ENCODE results near the gene AICDA. TPM values are rescaled to one million over a fixed set of nuclear protein-coding genes. Genes with fewer than 3 reads are reported as not detected.
"Not testable (repeated sequence)": the region's sequence is repeated elsewhere in the genome, so short reads cannot be mapped to it uniquely, and the experiment has no call there.

The AICDA gene
- total RNA-seq, 1 donor from 2014 or later, result not detected

- Mint-ChIP-seq H3K27ac (no peak overlapping the region), H3K27me3 (ENCODE audit: low read depth) (peaks cover 39% of the 10 kb centered on the region), H3K36me3 (ENCODE audit: low read depth) (no peaks in the 10 kb centered on the region), H3K9me3 (no peaks in the 10 kb centered on the region), H3K4me1 (ENCODE audit: low read depth) (no peaks in the 10 kb centered on the region), H3K4me3 (ENCODE audit: low read depth) (no peak overlapping the region)
- intact Hi-C loops (cut with micrococcal nuclease), result no loop called here
- no peak for DNase-seq (ENCODE audit: low spot score)
Observed at GRCh38 chr12:8636581-8636980, 23.9 kb upstream of the AICDA start.

GRCh38 chr12:8636007-8636346, 23.3 kb upstream of the AICDA start:
- intact Hi-C loops (cut with micrococcal nuclease); H3K4me1 Mint-ChIP-seq (ENCODE audit: low read depth); H3K27ac Mint-ChIP-seq; H3K36me3 Mint-ChIP-seq (ENCODE audit: low read depth); H3K9me3 Mint-ChIP-seq; H3K4me3 Mint-ChIP-seq (ENCODE audit: low read depth); DNase-seq (ENCODE audit: low spot score): not testable (repeated sequence)
- peaks cover 42% of the 10 kb centered on the region for H3K27me3 Mint-ChIP-seq (ENCODE audit: low read depth)

GRCh38 chr12:8635342-8636006, 22.8 kb upstream of the AICDA start:
- H3K9me3 Mint-ChIP-seq; H3K4me1 Mint-ChIP-seq (ENCODE audit: low read depth); DNase-seq (ENCODE audit: low spot score); H3K36me3 Mint-ChIP-seq (ENCODE audit: low read depth); intact Hi-C loops (cut with micrococcal nuclease); H3K4me3 Mint-ChIP-seq (ENCODE audit: low read depth); H3K27ac Mint-ChIP-seq: not testable (repeated sequence)
- peaks cover 45% of the 10 kb centered on the region for H3K27me3 Mint-ChIP-seq (ENCODE audit: low read depth)

GRCh38 chr12:8630131-8630530, 17.5 kb upstream of the AICDA start:
- no peak for DNase-seq (ENCODE audit: low spot score)
- Mint-ChIP-seq H3K36me3 (ENCODE audit: low read depth) (no peaks in the 10 kb centered on the region), H3K4me1 (ENCODE audit: low read depth) (no peaks in the 10 kb centered on the region), H3K4me3 (ENCODE audit: low read depth) (no peak overlapping the region), H3K27ac (no peak overlapping the region), H3K9me3 (no peaks in the 10 kb centered on the region), H3K27me3 (ENCODE audit: low read depth) (peaks cover 18% of the 10 kb centered on the region)
- intact Hi-C loops (cut with micrococcal nuclease), result no loop called here

GRCh38 chr12:8629486-8630033, 16.9 kb upstream of the AICDA start:
- no peak for DNase-seq (ENCODE audit: low spot score)
- intact Hi-C loops (cut with micrococcal nuclease), result no loop called here
- H3K4me3 Mint-ChIP-seq (ENCODE audit: low read depth), result no peak overlapping the region
- peaks cover 18% of the 10 kb centered on the region for H3K27me3 Mint-ChIP-seq (ENCODE audit: low read depth)
- H3K27ac Mint-ChIP-seq, result no peak overlapping the region
- H3K9me3 Mint-ChIP-seq, result no peaks in the 10 kb centered on the region
- no peaks in the 10 kb centered on the region for H3K36me3 Mint-ChIP-seq (ENCODE audit: low read depth)
- no peaks in the 10 kb centered on the region for H3K4me1 Mint-ChIP-seq (ENCODE audit: low read depth)

- Mint-ChIP-seq H3K27me3 (ENCODE audit: low read depth) (peaks cover 18% of the 10 kb centered on the region), H3K27ac (no peak overlapping the region), H3K4me3 (ENCODE audit: low read depth) (no peak overlapping the region), H3K9me3 (no peaks in the 10 kb centered on the region), H3K36me3 (ENCODE audit: low read depth) (no peaks in the 10 kb centered on the region), H3K4me1 (ENCODE audit: low read depth) (no peaks in the 10 kb centered on the region)
- no peak for DNase-seq (ENCODE audit: low spot score)
- intact Hi-C loops (cut with micrococcal nuclease), result no loop called here
Observed at GRCh38 chr12:8628731-8629130, 16.1 kb upstream of the AICDA start.

GRCh38 chr12:8624750-8625149, 12.1 kb upstream of the AICDA start:
- H3K4me3 Mint-ChIP-seq (ENCODE audit: low read depth); H3K27me3 Mint-ChIP-seq (ENCODE audit: low read depth); intact Hi-C loops (cut with micrococcal nuclease); H3K9me3 Mint-ChIP-seq; H3K27ac Mint-ChIP-seq; H3K4me1 Mint-ChIP-seq (ENCODE audit: low read depth); DNase-seq (ENCODE audit: low spot score); H3K36me3 Mint-ChIP-seq (ENCODE audit: low read depth): not testable (repeated sequence)

GRCh38 chr12:8622646-8623045, 10.0 kb upstream of the AICDA start:
- no peak for DNase-seq (ENCODE audit: low spot score)
- no peak overlapping the region for H3K4me3 Mint-ChIP-seq (ENCODE audit: low read depth)
- H3K27ac Mint-ChIP-seq, result no peak overlapping the region
- no peaks in the 10 kb centered on the region for H3K9me3 Mint-ChIP-seq
- H3K36me3 Mint-ChIP-seq (ENCODE audit: low read depth), result no peaks in the 10 kb centered on the region
- H3K4me1 Mint-ChIP-seq (ENCODE audit: low read depth), result no peaks in the 10 kb centered on the region
- intact Hi-C loops (cut with micrococcal nuclease), result no loop called here
- H3K27me3 Mint-ChIP-seq (ENCODE audit: low read depth), result peaks cover 3% of the 10 kb centered on the region

GRCh38 chr12:8615206-8615605, 2.5 kb upstream of the AICDA start:
- H3K27me3 Mint-ChIP-seq (ENCODE audit: low read depth), result peaks cover 16% of the 10 kb centered on the region
- DNase-seq (ENCODE audit: low spot score), result no peak
- no peak overlapping the region for H3K27ac Mint-ChIP-seq
- H3K4me1 Mint-ChIP-seq (ENCODE audit: low read depth), result no peaks in the 10 kb centered on the region
- H3K4me3 Mint-ChIP-seq (ENCODE audit: low read depth), result no peak overlapping the region
- H3K9me3 Mint-ChIP-seq, result no peaks in the 10 kb centered on the region
- intact Hi-C loops (cut with micrococcal nuclease), result no loop called here
- no peaks in the 10 kb centered on the region for H3K36me3 Mint-ChIP-seq (ENCODE audit: low read depth)

- DNase-seq (ENCODE audit: low spot score); H3K4me1 Mint-ChIP-seq (ENCODE audit: low read depth); H3K27ac Mint-ChIP-seq; H3K36me3 Mint-ChIP-seq (ENCODE audit: low read depth); H3K9me3 Mint-ChIP-seq; H3K4me3 Mint-ChIP-seq (ENCODE audit: low read depth); intact Hi-C loops (cut with micrococcal nuclease): not testable (repeated sequence)
- peaks cover 22% of the 10 kb centered on the region for H3K27me3 Mint-ChIP-seq (ENCODE audit: low read depth)
Observed at GRCh38 chr12:8613881-8614280, 1.2 kb upstream of the AICDA start.

GRCh38 chr12:8609061-8609570, 3.5 kb downstream of the AICDA start:
- H3K9me3 Mint-ChIP-seq, result no peaks in the 10 kb centered on the region
- peaks cover 27% of the 10 kb centered on the region for H3K27me3 Mint-ChIP-seq (ENCODE audit: low read depth)
- no peak for DNase-seq (ENCODE audit: low spot score)
- intact Hi-C loops (cut with micrococcal nuclease), result no loop called here
- H3K27ac Mint-ChIP-seq, result no peak overlapping the region
- peaks cover 8% of the 10 kb centered on the region for H3K4me1 Mint-ChIP-seq (ENCODE audit: low read depth)
- H3K4me3 Mint-ChIP-seq (ENCODE audit: low read depth), result no peak overlapping the region
- no peaks in the 10 kb centered on the region for H3K36me3 Mint-ChIP-seq (ENCODE audit: low read depth)

- Mint-ChIP-seq H3K9me3 (no peaks in the 10 kb centered on the region), H3K36me3 (ENCODE audit: low read depth) (no peaks in the 10 kb centered on the region), H3K4me1 (ENCODE audit: low read depth) (peaks cover 8% of the 10 kb centered on the region), H3K27me3 (ENCODE audit: low read depth) (peaks cover 22% of the 10 kb centered on the region), H3K27ac (no peak overlapping the region), H3K4me3 (ENCODE audit: low read depth) (no peak overlapping the region)
- no peak for DNase-seq (ENCODE audit: low spot score)
- intact Hi-C loops (cut with micrococcal nuclease), result no loop called here
Observed at GRCh38 chr12:8606890-8607289, 5.8 kb downstream of the AICDA start.

- peaks cover 8% of the 10 kb centered on the region for H3K4me1 Mint-ChIP-seq (ENCODE audit: low read depth)
- H3K27me3 Mint-ChIP-seq (ENCODE audit: low read depth), result peaks cover 19% of the 10 kb centered on the region
- DNase-seq (ENCODE audit: low spot score), result no peak
- H3K4me3 Mint-ChIP-seq (ENCODE audit: low read depth), result no peak overlapping the region
- no peaks in the 10 kb centered on the region for H3K36me3 Mint-ChIP-seq (ENCODE audit: low read depth)
- intact Hi-C loops (cut with micrococcal nuclease), result no loop called here
- no peak overlapping the region for H3K27ac Mint-ChIP-seq
- H3K9me3 Mint-ChIP-seq, result no peaks in the 10 kb centered on the region
Observed at GRCh38 chr12:8605057-8605456, 7.6 kb downstream of the AICDA start.

Data from activated T-helper 2 cell treated with anti-CD3 and anti-CD28 coated beads, Interferon-gamma antibody, Interleukin-2, Interleukin-4, amounts not matched to agents 10 μg/mL and 5 μg/mL and 100 μg/mL, durations not matched to agents 14 hours and 24 hours and 36 hours (primary cell).